GM21526 (cell line): Measurements from ENCODE around the gene RYK.

ENCODE experiments used
- ATAC-seq: cut with Tn5 transposase; IDR thresholded peaks from one replicate; pipeline ENCODE4 v1.9.1; 2021; ENCODE audit warnings: moderate library complexity; ENCODE audit not compliant: unreplicated experiment, low FRiP score

RYK gene

GRCh38 chr3:134258761-134259347 is 8.2 kb upstream of the RYK start:
- ATAC-seq = no peak

GRCh38 chr3:134255404-134255803 is 4.7 kb upstream of the RYK start:
- no peak for ATAC-seq

- ATAC-seq = no peak
These were observed 3.0 kb upstream of the RYK start for GRCh38 chr3:134253475-134254226.

GRCh38 chr3:134252766-134253165 is 2.1 kb upstream of the RYK start:
- no peak for ATAC-seq

GRCh38 chr3:134251731-134252391 is 1.2 kb upstream of the RYK start:
- no peak for ATAC-seq

GRCh38 chr3:134249935-134250716 is 533 bp downstream of the RYK start:
- ATAC-seq = peak; percentile 50

- no peak for ATAC-seq
These were observed 1.3 kb downstream of the RYK start for GRCh38 chr3:134249296-134249841.

GRCh38 chr3:134244921-134245320 is 5.7 kb downstream of the RYK start:
- ATAC-seq = no peak

GRCh38 chr3:134242649-134243617 is 7.7 kb downstream of the RYK start:
- ATAC-seq = no peak

- ATAC-seq = no peak
These were observed 11.1 kb downstream of the RYK start for GRCh38 chr3:134239538-134239937.

- no peak for ATAC-seq
These were observed 13.1 kb downstream of the RYK start for GRCh38 chr3:134237454-134238145.

- ATAC-seq = peak; percentile 56
These were observed 14.0 kb downstream of the RYK start for GRCh38 chr3:134236505-134237170.

GRCh38 chr3:134235577-134236076 is 15.0 kb downstream of the RYK start:
- ATAC-seq = no peak

GRCh38 chr3:134232951-134233350 is 17.7 kb downstream of the RYK start:
- ATAC-seq = no peak

GRCh38 chr3:134232151-134232550 is 18.5 kb downstream of the RYK start:
- ATAC-seq = no peak

GRCh38 chr3:134231131-134231530 is 19.5 kb downstream of the RYK start:
- ATAC-seq = no peak

- ATAC-seq = no peak
These were observed 21.6 kb downstream of the RYK start for GRCh38 chr3:134229038-134229437.

GRCh38 chr3:134228479-134228878 is 22.2 kb downstream of the RYK start:
- ATAC-seq = no peak
